Measurements from ENCODE around the gene PLCD3. TPM values are rescaled to one million over a fixed set of nuclear protein-coding genes. Genes with fewer than 3 reads are reported as not detected.
A peak's percentile ranks its signal among the peaks of the same experiment; 100 is the strongest.

The PLCD3 gene
- total RNA-seq, 2 experiments from 2014 or later = 3.9 to 6.6 TPM

DNA sequence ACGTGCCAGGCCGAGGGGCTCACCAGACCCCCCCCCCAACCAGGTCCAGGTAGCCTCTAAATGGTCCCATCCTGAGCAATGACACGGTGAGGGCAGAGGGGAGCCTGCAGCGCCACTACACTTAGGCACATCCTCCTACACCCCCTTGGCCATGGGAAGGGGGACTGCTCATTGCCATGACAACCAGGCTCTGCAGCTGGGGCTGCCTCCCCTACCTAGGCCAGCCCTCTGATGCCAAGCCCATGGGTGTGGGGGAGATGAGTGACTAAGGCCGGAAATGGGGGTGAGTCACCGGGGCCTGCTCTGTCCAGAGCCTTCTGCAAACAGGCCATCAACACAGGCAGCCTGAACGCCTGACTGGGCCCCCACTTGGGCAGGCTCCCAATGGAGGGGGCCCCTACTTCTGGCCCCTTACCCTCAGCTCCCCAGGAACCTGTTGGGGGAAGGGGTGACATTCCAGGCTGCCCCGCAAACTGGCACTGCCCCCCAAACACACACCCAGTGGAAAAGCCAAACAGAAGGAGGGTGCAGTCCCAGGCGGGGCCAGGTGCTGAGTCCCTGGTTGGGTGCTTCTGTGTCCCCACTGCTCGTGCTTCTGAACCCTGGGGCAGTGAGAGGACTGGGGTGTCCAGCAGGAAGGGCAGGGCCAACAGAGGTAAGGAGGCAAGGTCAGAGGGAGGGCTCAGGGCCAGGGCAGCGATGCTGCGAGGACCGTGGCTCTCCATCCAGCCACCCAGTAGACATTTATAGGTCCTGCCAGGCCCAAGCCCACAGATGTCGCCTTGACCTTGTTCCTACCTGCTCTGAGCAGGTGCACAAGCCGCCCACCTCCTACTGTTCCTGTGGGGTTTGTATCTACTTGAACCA lies 8.2 kb downstream of the PLCD3 start:
- Mint-ChIP-seq H3K27ac (peak overlapping the region; percentile 30), H3K36me3 (ENCODE audit: low read depth) (no peaks in the 10 kb centered on the region), H3K4me3 (no peak overlapping the region), H3K4me1 (ENCODE audit: low read depth) (no peaks in the 10 kb centered on the region), H3K27me3 (peaks cover 4% of the 10 kb centered on the region), H3K9me3 (no peaks in the 10 kb centered on the region)
- DNase-seq (peak; percentile 58), ATAC-seq (peak; percentile 89)
- TF ChIP-seq, protein P1, sequence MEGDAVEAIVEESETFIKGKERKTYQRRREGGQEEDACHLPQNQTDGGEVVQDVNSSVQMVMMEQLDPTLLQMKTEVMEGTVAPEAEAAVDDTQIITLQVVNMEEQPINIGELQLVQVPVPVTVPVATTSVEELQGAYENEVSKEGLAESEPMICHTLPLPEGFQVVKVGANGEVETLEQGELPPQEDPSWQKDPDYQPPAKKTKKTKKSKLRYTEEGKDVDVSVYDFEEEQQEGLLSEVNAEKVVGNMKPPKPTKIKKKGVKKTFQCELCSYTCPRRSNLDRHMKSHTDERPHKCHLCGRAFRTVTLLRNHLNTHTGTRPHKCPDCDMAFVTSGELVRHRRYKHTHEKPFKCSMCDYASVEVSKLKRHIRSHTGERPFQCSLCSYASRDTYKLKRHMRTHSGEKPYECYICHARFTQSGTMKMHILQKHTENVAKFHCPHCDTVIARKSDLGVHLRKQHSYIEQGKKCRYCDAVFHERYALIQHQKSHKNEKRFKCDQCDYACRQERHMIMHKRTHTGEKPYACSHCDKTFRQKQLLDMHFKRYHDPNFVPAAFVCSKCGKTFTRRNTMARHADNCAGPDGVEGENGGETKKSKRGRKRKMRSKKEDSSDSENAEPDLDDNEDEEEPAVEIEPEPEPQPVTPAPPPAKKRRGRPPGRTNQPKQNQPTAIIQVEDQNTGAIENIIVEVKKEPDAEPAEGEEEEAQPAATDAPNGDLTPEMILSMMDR (IDR thresholded peaks at IDR 0.05) = no peak
- intact Hi-C loops (cut with micrococcal nuclease) = no loop called here
- ChIA-PET CTCF (interaction anchor here (0.7 to 1.6 kb wide), 4 partner anchors 8 to 97 kb away, joined by 3 to 7 read pairs (median 4); partner anchors contain the start of genes ACBD4 and PLCD3), POLR2A (interaction anchor here (0.5 to 1.5 kb wide), 3 partner anchors 9 to 60 kb away, joined by 3 to 4 read pairs (median 4); no protein-coding TSS in a partner anchor)

GRCh38 chr17:45123076-45123770 lies 9.1 kb downstream of the PLCD3 start:
- TF ChIP-seq, protein P1 (IDR thresholded peaks at IDR 0.05) = no peak
- peaks cover 4% of the 10 kb centered on the region for H3K27me3 Mint-ChIP-seq
- intact Hi-C loops (cut with micrococcal nuclease) = no loop called here
- H3K9me3 Mint-ChIP-seq = no peaks in the 10 kb centered on the region
- ChIA-PET CTCF (interaction anchor here (1.2 to 1.6 kb wide), 3 partner anchors 9 to 24 kb away, joined by 3 to 7 read pairs (median 6); partner anchors contain the start of genes ACBD4 and PLCD3), POLR2A (interaction anchor here (0.5 kb wide), 1 partner anchor 61 kb away, joined by 4 read pairs; no protein-coding TSS in a partner anchor)
- H3K27ac Mint-ChIP-seq = no peak overlapping the region
- H3K4me1 Mint-ChIP-seq (ENCODE audit: low read depth) = no peaks in the 10 kb centered on the region
- H3K4me3 Mint-ChIP-seq = no peak overlapping the region
- H3K36me3 Mint-ChIP-seq (ENCODE audit: low read depth) = no peaks in the 10 kb centered on the region
- ATAC-seq (no peak), DNase-seq (no peak)

- intact Hi-C loops (cut with micrococcal nuclease) = no loop called here
- DNase-seq (no peak), ATAC-seq (no peak)
- Mint-ChIP-seq H3K36me3 (ENCODE audit: low read depth) (no peaks in the 10 kb centered on the region), H3K9me3 (no peaks in the 10 kb centered on the region), H3K27me3 (peaks cover 4% of the 10 kb centered on the region), H3K4me3 (no peak overlapping the region), H3K27ac (no peak overlapping the region), H3K4me1 (ENCODE audit: low read depth) (no peaks in the 10 kb centered on the region)
- CTCF ChIA-PET = interaction anchor here (0.6 to 0.9 kb wide), 2 partner anchors 14 to 21 kb away, joined by 3 read pairs; partner anchors contain the start of gene ACBD4
- TF ChIP-seq, protein P1 (IDR thresholded peaks at IDR 0.05) = no peak
- POLR2A ChIA-PET = no interaction called here
Measured at GRCh38 chr17:45121055-45121454, 11.3 kb downstream of the PLCD3 start.

DNA sequence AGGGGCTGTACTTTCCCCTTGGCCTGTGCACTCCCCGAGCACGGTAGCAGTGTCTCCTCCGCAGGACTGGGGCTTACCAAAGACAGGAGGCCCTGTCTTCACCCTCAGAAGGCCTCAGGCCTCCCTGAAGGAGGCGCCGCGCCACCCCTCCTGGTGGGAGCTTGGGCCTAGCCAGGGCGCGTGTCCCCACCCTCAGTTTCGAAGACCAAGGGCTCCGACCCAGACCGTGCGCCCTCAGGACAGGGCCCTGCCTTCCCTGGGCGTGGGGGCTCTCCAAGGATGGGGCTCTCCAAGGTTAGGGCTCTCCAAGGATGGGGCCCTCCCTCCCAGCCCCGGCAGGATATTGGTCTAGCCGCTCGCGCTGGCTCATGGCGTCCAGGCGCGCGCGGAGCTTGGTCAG lies 11.8 kb downstream of the PLCD3 start:
- intact Hi-C loops (cut with micrococcal nuclease) = no loop called here
- CTCF ChIA-PET = interaction anchor here (0.6 to 0.9 kb wide), 2 partner anchors 15 to 21 kb away, joined by 3 read pairs; partner anchors contain the start of gene ACBD4
- TF ChIP-seq, protein P1 (IDR thresholded peaks at IDR 0.05) = no peak
- no peak for ATAC-seq
- no peaks in the 10 kb centered on the region for H3K9me3 Mint-ChIP-seq
- H3K4me3 Mint-ChIP-seq = no peak overlapping the region
- H3K36me3 Mint-ChIP-seq (ENCODE audit: low read depth) = no peaks in the 10 kb centered on the region
- peaks cover 4% of the 10 kb centered on the region for H3K27me3 Mint-ChIP-seq
- H3K4me1 Mint-ChIP-seq (ENCODE audit: low read depth) = no peaks in the 10 kb centered on the region
- POLR2A ChIA-PET = no interaction called here
- H3K27ac Mint-ChIP-seq = no peak overlapping the region
- DNase-seq = no peak

Measured in activated CD8-positive, alpha-beta T cell treated with anti-CD3 and anti-CD28 coated beads for 36 hours (primary cell).